Neuron (in vitro differentiated cells): Measurements from ENCODE around the gene DACT3.

ENCODE experiments used
- H2AFZ ChIP-seq: one replicate; pipeline ENCODE4 v1.6.1; 2013; ENCODE audit warnings: low read depth, mild to moderate bottlenecking, inconsistent platforms, low read length, moderate library complexity
- H3K27me3 ChIP-seq: one replicate; pipeline ENCODE4 v1.6.1; 2013; ENCODE audit warnings: low read length; ENCODE audit not compliant: insufficient read depth
- H3K36me3 ChIP-seq: one replicate; pipeline ENCODE4 v1.6.1; 2013; ENCODE audit warnings: low read length; ENCODE audit not compliant: insufficient read depth
- H3K4me1 ChIP-seq: one replicate; pipeline ENCODE4 v1.6.1; 2013; ENCODE audit warnings: low read length; ENCODE audit not compliant: insufficient read depth
- H3K4me3 ChIP-seq: 2 replicates; pipeline ENCODE4 v1.5.1; 2013; ENCODE audit warnings: mild to moderate bottlenecking, low read length, moderate library complexity
- H3K9me3 ChIP-seq: one replicate; pipeline ENCODE4 v1.6.1; 2013; ENCODE audit warnings: low read length

The DACT3 gene

GRCh38 chr19:46656541-46656940 lies 4.4 kb downstream of the DACT3 start:
- Histone ChIP-seq H3K4me3 (no peak overlapping the region), H2AFZ (no peak overlapping the region)

DNA sequence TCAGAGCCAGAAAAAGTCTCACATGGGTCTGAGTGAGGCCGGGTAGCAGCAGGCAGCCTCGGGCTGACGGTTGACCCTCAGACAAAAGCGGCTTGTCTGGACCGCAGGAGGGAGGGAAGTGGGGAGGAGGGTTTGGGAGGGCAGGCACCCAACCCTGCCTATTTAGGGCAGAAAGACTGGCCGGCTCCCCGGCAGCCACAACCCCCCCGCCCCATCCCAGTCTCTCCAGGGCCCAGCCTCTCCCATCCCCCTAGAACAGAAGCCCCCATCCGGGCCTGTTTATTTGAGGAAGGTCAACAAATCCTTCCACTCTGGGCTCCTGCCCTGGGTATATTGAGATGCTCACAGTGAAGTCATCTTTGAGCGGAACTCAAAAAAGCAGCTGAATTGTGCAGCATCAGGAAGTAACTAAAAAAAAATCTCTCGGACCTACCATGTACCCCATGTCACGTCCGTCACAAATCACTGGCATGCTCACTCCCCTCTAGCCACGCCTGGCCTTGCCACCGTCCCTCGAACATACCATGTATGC lies 6.3 kb downstream of the DACT3 start:
- Histone ChIP-seq H2AFZ (no peak overlapping the region), H3K9me3 (no peaks in the 10 kb centered on the region), H3K36me3 (no peaks in the 10 kb centered on the region), H3K4me1 (peaks cover 26% of the 10 kb centered on the region), H3K4me3 (no peak overlapping the region), H3K27me3 (no peaks in the 10 kb centered on the region)

More at GRCh38 chr19:46656541-46656940, 4.4 kb downstream of the DACT3 start:
- H3K27me3 ChIP-seq, result no peaks in the 10 kb centered on the region
- peaks cover 37% of the 10 kb centered on the region for H3K4me1 ChIP-seq
- H3K36me3 ChIP-seq, result no peaks in the 10 kb centered on the region
- H3K9me3 ChIP-seq, result no peaks in the 10 kb centered on the region

DNA sequence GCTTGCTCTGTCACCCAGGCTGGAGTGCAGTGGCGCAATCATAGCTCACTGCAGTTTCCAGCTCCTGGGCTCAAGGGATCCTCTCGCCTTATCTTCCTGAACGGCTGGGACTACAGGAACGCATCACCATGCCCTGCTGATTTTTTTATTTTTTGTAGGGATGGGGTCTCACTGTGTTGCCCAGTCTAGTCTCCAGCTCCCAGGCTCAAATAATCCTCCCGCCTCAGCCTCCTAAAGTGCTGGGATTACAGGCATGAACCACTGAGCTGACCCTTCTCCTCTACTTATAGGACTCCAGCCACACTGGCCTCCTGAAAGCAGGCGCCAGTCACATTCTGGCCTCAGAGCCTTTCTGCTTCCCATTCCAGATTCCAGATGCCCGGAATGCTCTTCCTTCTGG lies 10.5 kb downstream of the DACT3 start:
- Histone ChIP-seq H3K9me3 (peaks cover 11% of the 10 kb centered on the region), H3K4me3 (no peak overlapping the region), H3K27me3 (no peaks in the 10 kb centered on the region), H3K4me1 (peaks cover 13% of the 10 kb centered on the region), H3K36me3 (no peaks in the 10 kb centered on the region), H2AFZ (no peak overlapping the region)

DNA sequence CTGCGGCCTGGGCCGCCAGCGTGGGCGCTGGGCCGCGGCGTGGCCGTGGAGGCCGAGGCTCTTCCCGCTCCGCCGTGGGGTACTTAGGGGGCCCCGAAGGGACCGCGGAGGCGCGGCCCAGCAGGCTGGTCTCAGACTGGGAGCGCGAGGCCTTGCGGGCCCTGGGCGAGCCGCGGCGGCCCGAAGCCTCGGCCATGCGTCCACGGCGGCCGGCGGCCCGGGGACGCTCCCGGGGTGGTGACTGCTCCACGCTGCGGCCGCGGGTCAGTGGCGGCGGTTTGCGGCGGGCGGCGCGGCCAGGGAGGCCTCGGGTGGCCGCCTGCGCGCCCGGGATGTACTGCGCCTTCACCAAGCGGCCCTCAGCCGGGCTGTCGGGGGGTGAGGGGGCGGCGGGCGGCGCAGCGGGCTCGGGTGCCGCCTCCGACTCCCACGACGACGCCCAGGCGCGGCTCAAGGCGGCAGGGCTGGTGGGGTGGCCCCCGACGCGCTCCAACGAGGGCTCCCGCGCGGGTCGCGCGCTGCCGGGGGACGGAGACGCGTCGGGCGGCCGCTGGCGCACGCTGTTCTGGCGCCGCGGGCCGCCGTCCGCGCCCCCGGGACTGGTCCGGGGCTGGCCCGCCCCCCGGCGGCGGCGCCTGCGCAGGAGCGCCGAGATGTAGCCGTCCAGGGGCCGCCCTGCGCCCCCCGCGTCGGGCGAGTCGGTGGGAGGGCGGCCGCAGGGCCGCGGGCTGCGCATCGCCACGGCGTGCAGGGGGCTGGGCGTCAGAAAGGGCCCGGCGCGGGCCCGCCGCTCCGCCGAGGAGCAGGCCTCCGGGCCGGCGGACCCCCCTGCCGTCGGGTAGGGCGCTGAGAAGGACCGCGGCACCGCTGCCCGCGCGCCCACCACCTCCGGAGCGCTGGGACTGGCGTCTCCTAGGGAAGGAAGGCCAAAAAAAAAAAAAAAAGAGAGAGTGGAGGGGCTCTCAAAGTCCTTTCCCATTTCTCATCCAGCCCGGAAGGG lies 11.7 kb downstream of the DACT3 start:
- no peaks in the 10 kb centered on the region for H3K36me3 ChIP-seq
- peaks cover 6% of the 10 kb centered on the region for H3K4me1 ChIP-seq
- peaks cover 11% of the 10 kb centered on the region for H3K9me3 ChIP-seq
- H3K4me3 ChIP-seq, result no peak overlapping the region
- H2AFZ ChIP-seq, result no peak overlapping the region
- H3K27me3 ChIP-seq, result no peaks in the 10 kb centered on the region

GRCh38 chr19:46648060-46648960 lies 12.7 kb downstream of the DACT3 start:
- Histone ChIP-seq H3K9me3 (peaks cover 11% of the 10 kb centered on the region), H3K36me3 (no peaks in the 10 kb centered on the region), H3K4me1 (no peaks in the 10 kb centered on the region), H3K27me3 (no peaks in the 10 kb centered on the region), H2AFZ (no peak overlapping the region), H3K4me3 (no peak overlapping the region)

- H3K4me3 ChIP-seq, result no peak overlapping the region
- H3K9me3 ChIP-seq, result peaks cover 11% of the 10 kb centered on the region
- no peaks in the 10 kb centered on the region for H3K36me3 ChIP-seq
- no peaks in the 10 kb centered on the region for H3K4me1 ChIP-seq
- no peaks in the 10 kb centered on the region for H3K27me3 ChIP-seq
- H2AFZ ChIP-seq, result no peak overlapping the region
Observed at GRCh38 chr19:46646402-46646801, 14.6 kb downstream of the DACT3 start.

- H3K27me3 ChIP-seq, result peaks cover 9% of the 10 kb centered on the region
- H3K36me3 ChIP-seq, result no peaks in the 10 kb centered on the region
- H2AFZ ChIP-seq, result no peak overlapping the region
- no peak overlapping the region for H3K4me3 ChIP-seq
- peaks cover 11% of the 10 kb centered on the region for H3K9me3 ChIP-seq
- peaks cover 3% of the 10 kb centered on the region for H3K4me1 ChIP-seq
Observed at GRCh38 chr19:46644720-46645119, 16.3 kb downstream of the DACT3 start.

- Histone ChIP-seq H3K36me3 (no peaks in the 10 kb centered on the region), H3K9me3 (no peaks in the 10 kb centered on the region), H2AFZ (no peak overlapping the region), H3K4me1 (peaks cover 25% of the 10 kb centered on the region), H3K4me3 (no peak overlapping the region), H3K27me3 (peaks cover 17% of the 10 kb centered on the region)
Observed at GRCh38 chr19:46640656-46641055, 20.3 kb downstream of the DACT3 start.

- Histone ChIP-seq H3K36me3 (no peaks in the 10 kb centered on the region), H2AFZ (peak overlapping the region; percentile 31), H3K4me3 (peak overlapping the region; percentile 47), H3K4me1 (peaks cover 30% of the 10 kb centered on the region), H3K27me3 (peaks cover 24% of the 10 kb centered on the region), H3K9me3 (no peaks in the 10 kb centered on the region)
Observed at GRCh38 chr19:46639358-46640182, 21.4 kb downstream of the DACT3 start.

- Histone ChIP-seq H3K36me3 (no peaks in the 10 kb centered on the region), H3K27me3 (peaks cover 36% of the 10 kb centered on the region), H2AFZ (no peak overlapping the region), H3K4me3 (no peak overlapping the region), H3K9me3 (no peaks in the 10 kb centered on the region), H3K4me1 (peaks cover 37% of the 10 kb centered on the region)
Observed at GRCh38 chr19:46637224-46637623, 23.8 kb downstream of the DACT3 start.

GRCh38 chr19:46635920-46636761 lies 24.8 kb downstream of the DACT3 start, which contains the start of gene GNG8:
Gene GNG8 (minus strand): TSS chr19:46636202. CDS start chr19:46634682, 1,520 bp downstream.
- Histone ChIP-seq H3K4me1 (peaks cover 43% of the 10 kb centered on the region), H3K36me3 (no peaks in the 10 kb centered on the region), H3K4me3 (no peak within 1 kb of the TSS), H3K27me3 (peaks cover 36% of the 10 kb centered on the region), H2AFZ (no peak within 1 kb of the TSS), H3K9me3 (no peaks in the 10 kb centered on the region)
